NB4 (cell line): Measurements from ENCODE around the gene LONP2.

Source experiments
- DNase-seq: peaks from one replicate; pipeline ENCODE4 v3.0.0; 2010; ENCODE audit warnings: low read depth
- H3K4me3 ChIP-seq: one replicate; pipeline ENCODE4 v1.5.1; 2011; ENCODE audit warnings: mild to moderate bottlenecking, low read depth, low read length, moderate library complexity
- CTCF ChIP-seq: IDR thresholded peaks from one replicate; pipeline ENCODE4 v1.5.1; 2012; ENCODE audit warnings: low read depth, low read length
- MAX ChIP-seq: IDR thresholded peaks from 2 replicates; pipeline ENCODE4 v1.6.1; 2011; ENCODE audit warnings: low read depth, low read length
- MYC ChIP-seq: IDR thresholded peaks from 2 replicates; pipeline ENCODE4 v1.6.1; 2011; ENCODE audit warnings: low read depth, low read length
- POLR2A ChIP-seq: IDR thresholded peaks from 2 replicates; pipeline ENCODE4 v1.6.1; 2011; ENCODE audit warnings: mild to moderate bottlenecking; ENCODE audit not compliant: insufficient read length; ENCODE audit errors: extremely low read depth

Gene LONP2

GRCh38 chr16:48287239-48287638 is 43.1 kb downstream of the LONP2 start:
- TF ChIP-seq POLR2A = no peak
- TF ChIP-seq CTCF = no peak
- TF ChIP-seq MYC = no peak
- no peak for TF ChIP-seq MAX
- DNase-seq = no peak
- H3K4me3 ChIP-seq = no peak overlapping the region

GRCh38 chr16:48291303-48291702 is 47.2 kb downstream of the LONP2 start:
- no peak for DNase-seq
- TF ChIP-seq MYC = no peak
- TF ChIP-seq POLR2A = no peak
- TF ChIP-seq MAX = no peak
- TF ChIP-seq CTCF = no peak
- no peak overlapping the region for H3K4me3 ChIP-seq

DNA sequence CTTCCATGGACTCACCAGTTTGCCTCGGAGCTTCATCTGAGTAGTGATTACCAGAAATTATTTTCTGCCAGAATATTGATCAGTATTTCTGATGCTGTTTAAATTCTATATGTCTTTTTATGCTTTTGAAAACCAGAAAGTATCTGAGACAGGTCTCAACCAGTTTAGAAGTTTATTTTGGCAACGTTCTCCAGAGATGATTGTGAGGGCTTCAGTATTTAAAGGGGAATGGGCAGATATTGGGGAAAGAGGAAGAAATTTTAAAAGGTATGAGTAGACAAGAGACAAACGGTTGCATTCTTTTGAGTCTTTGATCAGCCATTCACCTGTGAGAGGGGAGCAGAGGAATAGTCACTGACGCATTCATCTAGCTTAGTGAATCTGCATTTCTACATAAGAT is 47.7 kb downstream of the LONP2 start:
- TF ChIP-seq CTCF (no peak), POLR2A (no peak), MYC (no peak), MAX (no peak)
- no peak for DNase-seq

GRCh38 chr16:48292452-48292851 is 48.4 kb downstream of the LONP2 start:
- H3K4me3 ChIP-seq = no peak overlapping the region
- TF ChIP-seq CTCF = no peak
- TF ChIP-seq MYC = no peak
- no peak for TF ChIP-seq MAX
- TF ChIP-seq POLR2A = no peak
- DNase-seq = no peak

More for the DNA sequence above, 47.7 kb downstream of the LONP2 start:
- H3K4me3 ChIP-seq = no peak overlapping the region

DNA sequence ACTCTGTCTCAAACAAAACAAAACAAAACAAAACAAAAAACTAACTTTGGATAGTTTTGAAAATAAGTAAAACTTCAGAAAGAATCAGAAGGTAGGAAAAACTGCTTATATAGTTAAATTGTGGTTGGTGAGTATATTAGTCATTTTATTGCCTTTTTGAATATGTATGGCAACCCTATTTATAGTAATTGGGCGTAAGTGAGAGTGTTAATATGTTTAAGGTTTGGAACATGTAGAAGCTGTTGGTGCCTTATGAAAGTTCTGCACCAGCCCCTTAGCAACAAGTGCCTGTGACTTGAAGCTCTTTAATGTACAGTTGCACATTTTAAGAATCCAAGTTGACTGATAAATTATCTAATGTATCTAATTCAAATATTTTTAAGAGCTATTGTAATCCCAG is 50.6 kb downstream of the LONP2 start:
- DNase-seq = no peak
- TF ChIP-seq POLR2A (no peak), MYC (no peak)
- no peak overlapping the region for H3K4me3 ChIP-seq

DNA sequence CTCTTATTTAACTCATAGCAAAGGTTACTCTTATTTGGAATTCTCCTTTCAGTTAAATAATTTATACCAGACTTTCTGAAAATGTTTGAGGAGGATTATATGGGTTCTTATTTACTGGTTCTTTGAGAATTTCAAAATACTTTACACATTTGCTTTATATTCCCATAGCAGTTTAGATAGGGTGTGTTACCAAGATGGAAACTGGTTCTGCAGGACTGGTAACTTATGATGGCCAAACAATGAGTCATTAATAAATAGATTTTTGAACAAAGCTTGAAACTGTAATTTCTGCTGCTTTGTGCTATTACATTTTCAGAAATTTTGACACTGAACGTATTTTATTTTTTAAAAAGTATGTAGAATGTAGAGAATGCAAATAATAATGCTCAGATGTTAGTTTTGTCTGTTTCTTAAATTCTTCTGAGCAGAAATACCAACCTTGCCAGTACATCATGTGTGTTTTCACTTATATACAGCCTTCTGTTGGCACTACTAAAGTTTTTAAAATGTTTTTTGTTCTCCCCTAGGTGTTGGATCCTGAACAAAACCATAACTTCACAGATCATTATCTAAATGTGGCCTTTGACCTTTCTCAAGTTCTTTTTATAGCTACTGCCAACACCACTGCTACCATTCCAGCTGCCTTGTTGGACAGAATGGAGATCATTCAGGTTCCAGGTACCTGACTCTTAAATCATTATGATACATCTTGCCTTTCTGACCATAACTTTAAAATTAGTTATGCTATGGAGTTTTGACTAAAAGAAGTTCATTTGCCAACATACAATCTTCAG is 51.6 kb downstream of the LONP2 start:
- no peak for TF ChIP-seq MYC
- TF ChIP-seq POLR2A = no peak
- no peak for TF ChIP-seq MAX
- no peak for TF ChIP-seq CTCF
- H3K4me3 ChIP-seq = no peak overlapping the region
- no peak for DNase-seq
